Ovary (tissue), 10 donors: Measurements from ENCODE around the gene ZBTB34. TPM values are rescaled to one million over a fixed set of nuclear protein-coding genes. Genes with fewer than 3 reads are reported as not detected.
"Not testable (repeated sequence)": the region's sequence is repeated elsewhere in the genome, so short reads cannot be mapped to it uniquely, and the experiment has no call there.

Experiments
- DNase-seq, 5 donors: peaks; one replicate each; pipeline ENCODE4 v3.0.0-alpha.2; 2019 to 2020
- H3K27ac ChIP-seq, 2 donors: fragments of 200-600 bp; one replicate each; pipeline versions ENCODE4 v1.5.1 to v1.8.0; 2019 to 2022
- H3K27me3 ChIP-seq: fragments of 200-600 bp; one replicate; pipeline ENCODE4 v1.8.0; 2022
- H3K36me3 ChIP-seq: fragments of 200-600 bp; sonication (generic); one replicate; pipeline ENCODE4 v1.5.1; 2019
- H3K4me1 ChIP-seq: one replicate; pipeline ENCODE4 v1.8.1; 2013; ENCODE audit warnings: mild to moderate bottlenecking, moderate library complexity; ENCODE audit not compliant: insufficient read depth
- H3K4me3 ChIP-seq: fragments of 200-600 bp; sonication (generic); one replicate; pipeline ENCODE4 v1.5.1; 2017
- H3K9me3 ChIP-seq, 2 donors: fragments of 200-600 bp in 1 of 2; sonication (generic) in 1 of 2; one replicate each; pipeline versions ENCODE4 v1.5.1 to v1.8.1; 2013 to 2019; ENCODE audit warnings: mild to moderate bottlenecking in 1 of 2, moderate library complexity in 1 of 2
- EP300 ChIP-seq: sonication (generic); formaldehyde crosslinking; IDR thresholded peaks from one replicate; pipeline ENCODE4 v1.6.1; 2017; ENCODE audit warnings: antibody characterized with exemption
- POLR2A ChIP-seq: fragments of 450-650 bp; IDR thresholded peaks from one replicate; pipeline ENCODE4 v1.6.1; 2017; ENCODE audit warnings: antibody characterized with exemption, mild to moderate bottlenecking, moderate library complexity
- WGBS, 3 donors: extraction: QIAGEN DNeasy Blood & Tissue Kit in 1 of 3; methylation state at CpG; one replicate each; pipeline versions ENCODE4 v1.1.5 to v1.1.7; 2013 to 2017; 5-methylcytosine and 5-hydroxymethylcytosine counted together
- intact Hi-C, 4 donors: fragments of 100-400 bp; cut with DNase I; formaldehyde crosslinking; loops; one replicate each; pipeline versions ENCODE4 v1.11.0 to v1.15.1; 2022 to 2023
- long read RNA-seq, 3 donors: library from polyadenylated mRNA in 2 of 3; unstranded in 2 of 3; transcript quantifications; one replicate each; pipeline ENCODE4 v2.0.0 and lab custom pipeline, GENCODE V29; 2021 to 2026
- polyA plus RNA-seq, 2 donors: library from polyadenylated mRNA; stranded (reverse); fragments of 200-250 nt in 1 of 2; fragments of 350-450 nt in 1 of 2; fragmentation: Illumina TruSeq in 1 of 2; extraction: RNeasy Lipid Tissue Mini Kit (QIAGEN cat#74804) in 1 of 2; gene quantifications; one replicate each; pipeline ENCODE4 v1.2.3, GENCODE V29; 2013 to 2014
- total RNA-seq, 7 donors: library from RNA; depleted of rRNA in 2 of 7; stranded (reverse); fragments of >200 nt in 2 of 7; fragmentation: NEBNext Ultra II Directional in 3 of 7; extraction: Animal tissue kit (Norgen Biotek cat#: 25700) in 3 of 7; gene quantifications; one replicate each; pipeline versions ENCODE4 v1.1.0 to v1.2.4, GENCODE V29; 2016 to 2023
- TF ChIP-seq, protein P1 (sequence below), 3 donors: fragments of 450-650 bp in 2 of 3; fragments of 200-600 bp in 1 of 3; IDR thresholded peaks; one replicate each; pipeline versions ENCODE4 v1.5.1 to v1.8.0; 2016 to 2022; ENCODE audit warnings: antibody characterized with exemption in 3 of 3, mild to moderate bottlenecking in 1 of 3
- donor health status: DM: no; HTN: no; CAD: no; lungs with moderate emphysema.
- donor health status: DM: no; HTN: no; CAD: no.
- donor health status: Bipolar disorder and iron deficiency.
- donor health status: DM: yes; HTN: yes; CAD: no.
- donor health status: DM: no; HTN: no; CAD: no.
- donor health status: DM: yes; HTN: yes; CAD: no.

Gene ZBTB34, protein sequence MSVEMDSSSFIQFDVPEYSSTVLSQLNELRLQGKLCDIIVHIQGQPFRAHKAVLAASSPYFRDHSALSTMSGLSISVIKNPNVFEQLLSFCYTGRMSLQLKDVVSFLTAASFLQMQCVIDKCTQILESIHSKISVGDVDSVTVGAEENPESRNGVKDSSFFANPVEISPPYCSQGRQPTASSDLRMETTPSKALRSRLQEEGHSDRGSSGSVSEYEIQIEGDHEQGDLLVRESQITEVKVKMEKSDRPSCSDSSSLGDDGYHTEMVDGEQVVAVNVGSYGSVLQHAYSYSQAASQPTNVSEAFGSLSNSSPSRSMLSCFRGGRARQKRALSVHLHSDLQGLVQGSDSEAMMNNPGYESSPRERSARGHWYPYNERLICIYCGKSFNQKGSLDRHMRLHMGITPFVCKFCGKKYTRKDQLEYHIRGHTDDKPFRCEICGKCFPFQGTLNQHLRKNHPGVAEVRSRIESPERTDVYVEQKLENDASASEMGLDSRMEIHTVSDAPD
- total RNA-seq = 10 to 100 TPM in 1 of 7 donors, 1 to 10 TPM in 6; 5.5 to 10.0 (median 9.0) TPM
- 1 to 10 TPM; 3.4 to 5.3 TPM for polyA plus RNA-seq
- long read RNA-seq, donor 1, full-length matches to known transcripts = 4 of 4 reads
- long read RNA-seq, donor 1, partial matches to known transcripts = 0 of 4 reads
- long read RNA-seq, donor 1, other reads (novel, unspliced or antisense) = 0 of 4 reads
- long read RNA-seq, donor 2, full-length matches to known transcripts = 15 of 23 reads
- long read RNA-seq, donor 2, partial matches to known transcripts = 0 of 23 reads
- long read RNA-seq, donor 2, other reads (novel, unspliced or antisense) = 8 of 23 reads
- long read RNA-seq, donor 3, full-length matches to known transcripts = 13 of 15 reads
- long read RNA-seq, donor 3, partial matches to known transcripts = 0 of 15 reads
- long read RNA-seq, donor 3, other reads (novel, unspliced or antisense) = 2 of 15 reads

DNA sequence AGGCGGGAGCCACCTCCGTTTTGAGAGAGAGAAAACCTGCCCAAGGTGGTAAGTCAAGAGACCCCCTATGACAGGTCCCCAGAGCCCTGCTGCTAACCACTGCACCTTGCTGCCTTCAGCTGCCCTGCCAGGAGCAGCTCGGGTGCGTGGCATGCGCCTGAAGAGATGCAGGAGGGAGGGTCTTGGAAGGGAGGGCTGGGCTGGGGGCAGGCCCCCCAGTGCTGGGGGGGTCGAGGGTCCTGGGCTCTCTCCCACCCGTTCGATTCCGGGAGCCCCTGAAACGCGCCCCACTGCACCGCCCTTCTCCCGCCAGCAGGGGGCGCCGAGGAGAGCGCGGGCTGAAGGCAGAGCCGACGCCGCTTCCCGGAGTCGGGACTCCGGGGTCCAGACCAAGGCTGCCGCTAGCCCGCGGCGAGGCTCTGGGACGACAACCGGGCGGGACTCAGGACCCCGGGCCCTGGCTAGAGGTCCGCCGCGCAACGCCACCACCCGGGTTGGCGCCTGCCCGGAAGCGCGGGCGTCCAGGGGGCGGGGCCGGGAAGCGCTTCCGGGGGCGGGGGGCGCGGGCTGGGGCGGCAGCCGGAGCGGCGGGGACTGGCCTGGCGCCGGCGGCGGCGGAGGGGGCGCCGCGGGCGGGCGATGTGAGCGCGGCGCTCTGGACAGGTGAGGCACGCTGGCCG, at the start of gene ZBTB34:
Gene ZBTB34 (plus strand): TSS at position 563 of the 680 bp plus-strand sequence. CDS start 18,761 bp downstream, outside the sequence.
- intact Hi-C loops = no loop called here
- DNase-seq = peak; percentile 59 to 82 (median 70)
- TF ChIP-seq POLR2A (no peak), EP300 (no peak)
- TF ChIP-seq, protein P1, sequence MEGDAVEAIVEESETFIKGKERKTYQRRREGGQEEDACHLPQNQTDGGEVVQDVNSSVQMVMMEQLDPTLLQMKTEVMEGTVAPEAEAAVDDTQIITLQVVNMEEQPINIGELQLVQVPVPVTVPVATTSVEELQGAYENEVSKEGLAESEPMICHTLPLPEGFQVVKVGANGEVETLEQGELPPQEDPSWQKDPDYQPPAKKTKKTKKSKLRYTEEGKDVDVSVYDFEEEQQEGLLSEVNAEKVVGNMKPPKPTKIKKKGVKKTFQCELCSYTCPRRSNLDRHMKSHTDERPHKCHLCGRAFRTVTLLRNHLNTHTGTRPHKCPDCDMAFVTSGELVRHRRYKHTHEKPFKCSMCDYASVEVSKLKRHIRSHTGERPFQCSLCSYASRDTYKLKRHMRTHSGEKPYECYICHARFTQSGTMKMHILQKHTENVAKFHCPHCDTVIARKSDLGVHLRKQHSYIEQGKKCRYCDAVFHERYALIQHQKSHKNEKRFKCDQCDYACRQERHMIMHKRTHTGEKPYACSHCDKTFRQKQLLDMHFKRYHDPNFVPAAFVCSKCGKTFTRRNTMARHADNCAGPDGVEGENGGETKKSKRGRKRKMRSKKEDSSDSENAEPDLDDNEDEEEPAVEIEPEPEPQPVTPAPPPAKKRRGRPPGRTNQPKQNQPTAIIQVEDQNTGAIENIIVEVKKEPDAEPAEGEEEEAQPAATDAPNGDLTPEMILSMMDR (IDR thresholded peaks at IDR 0.05) = peak; percentile 93 to 100 (median 98)
- Histone ChIP-seq H3K4me3 (peak within 1 kb of the TSS; percentile 77), H3K4me1 (peaks cover 12% of the 10 kb centered on the region), H3K9me3 (no peaks in the 10 kb centered on the region), H3K36me3 (no peaks in the 10 kb centered on the region), H3K27me3 (no peaks in the 10 kb centered on the region), H3K27ac (peak within 1 kb of the TSS; percentile 77 to 78)
- WGBS, 3 donors = 1% methylated on average over 33 to 67 of the region's 67 CpGs

DNA sequence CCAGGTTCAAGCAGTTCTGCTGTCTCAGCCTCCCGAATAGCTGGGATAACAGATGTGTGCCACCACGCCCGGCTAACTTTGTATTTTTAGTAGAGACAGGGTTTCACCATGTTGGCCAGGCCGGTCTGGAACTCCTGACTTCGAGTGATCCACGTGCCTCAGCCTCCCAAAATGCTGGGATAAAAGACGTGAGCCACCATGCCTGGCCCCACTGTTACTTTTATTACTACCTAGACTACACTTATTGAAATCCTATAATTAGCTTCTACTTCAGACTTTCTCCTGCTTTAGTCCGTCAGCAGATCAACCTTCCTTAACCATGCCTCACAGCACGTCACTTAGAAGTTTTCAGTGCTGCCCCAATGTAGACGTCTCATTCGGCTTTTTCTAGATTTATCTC, 47.4 kb upstream of the ZBTB34 start:
- no peak overlapping the region for H3K4me3 ChIP-seq
- H3K4me1 ChIP-seq = no peaks in the 10 kb centered on the region
- H3K36me3 ChIP-seq = no peaks in the 10 kb centered on the region
- intact Hi-C loops = no loop called here
- no peaks in the 10 kb centered on the region for H3K27me3 ChIP-seq
- TF ChIP-seq, protein P1 (IDR thresholded peaks at IDR 0.05) = no peak
- TF ChIP-seq POLR2A (no peak), EP300 (no peak)
- DNase-seq = no peak
- 96 to 99% (median 96%) methylated on average over 11 of the region's 11 CpGs for WGBS, 3 donors
- H3K27ac ChIP-seq = no peak overlapping the region
- peaks cover 0 to 5% of the 10 kb centered on the region in 2 donors for H3K9me3 ChIP-seq

DNA sequence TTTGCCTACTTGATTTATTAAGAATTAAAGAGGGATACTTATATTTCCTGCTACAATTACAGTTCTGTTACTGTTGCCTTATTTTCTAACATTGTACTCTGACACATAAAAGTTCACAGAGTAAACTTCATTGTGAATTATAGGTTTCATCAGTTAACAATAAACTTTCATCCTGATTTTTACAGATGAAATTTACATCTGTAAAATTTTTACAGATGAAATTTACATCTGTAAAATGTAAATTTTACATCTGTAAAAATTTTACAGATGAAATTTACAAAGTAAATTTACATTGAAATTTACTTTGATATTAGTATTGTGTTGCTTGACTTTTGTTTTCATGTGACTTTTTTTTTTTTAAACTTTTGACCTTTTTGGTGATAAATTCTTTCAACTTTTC, 46.3 kb upstream of the ZBTB34 start:
- intact Hi-C loops = no loop called here
- H3K4me3 ChIP-seq = no peak overlapping the region

DNA sequence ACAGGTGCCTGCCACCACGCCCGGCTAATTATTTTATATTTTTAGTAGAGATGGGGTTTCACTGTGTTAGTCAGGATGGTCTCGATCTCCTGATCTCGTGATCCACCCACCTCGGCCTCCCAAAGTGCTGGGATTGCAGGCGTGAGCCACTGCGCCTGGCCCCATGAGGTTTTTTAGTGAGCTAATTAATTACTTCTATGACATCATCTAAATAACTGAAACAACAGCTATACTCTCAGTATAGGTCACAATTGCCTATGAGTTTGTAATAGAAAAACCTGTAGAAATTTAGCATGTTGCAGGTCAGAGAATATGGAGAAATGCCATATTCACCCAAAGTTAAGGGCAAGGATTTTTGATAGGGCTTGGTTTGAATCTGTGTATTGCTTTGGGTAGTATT, 42.8 kb upstream of the ZBTB34 start:
- H3K9me3 ChIP-seq, H3K27ac ChIP-seq, H3K4me3 ChIP-seq, H3K4me1 ChIP-seq, DNase-seq, H3K27me3 ChIP-seq, H3K36me3 ChIP-seq, intact Hi-C loops: not testable (repeated sequence)
- 96 to 99% (median 97%) methylated on average over 7 of the region's 7 CpGs for WGBS, 3 donors

More for the DNA sequence above, 46.3 kb upstream of the ZBTB34 start:
- Histone ChIP-seq H3K36me3 (no peaks in the 10 kb centered on the region), H3K9me3 (peaks cover 4 to 10% of the 10 kb centered on the region in 2 donors), H3K4me1 (no peaks in the 10 kb centered on the region), H3K27me3 (no peaks in the 10 kb centered on the region), H3K27ac (no peak overlapping the region)
- DNase-seq = no peak
- no peak for TF ChIP-seq POLR2A
- TF ChIP-seq, protein P1 (IDR thresholded peaks at IDR 0.05) = no peak
- no peak for TF ChIP-seq EP300
